Measurements from ENCODE around the gene ZC3H11A.
"Not testable (repeated sequence)": the region's sequence is repeated elsewhere in the genome, so short reads cannot be mapped to it uniquely, and the experiment has no call there.

Gene ZC3H11A

GRCh38 chr1:203781962-203782361 lies 13.5 kb upstream of the ZC3H11A start:
- TF ChIP-seq CTCF (conservative IDR thresholded peaks at IDR 0.05; ENCODE audit: low read depth, low read length): no peak
- H3K4me3 ChIP-seq (ENCODE audit: low read depth, low read length): no peak overlapping the region
- DNase-seq (ENCODE audit: low read depth): no peak

GRCh38 chr1:203789966-203790365 lies 5.5 kb upstream of the ZC3H11A start:
- no peak overlapping the region for H3K4me3 ChIP-seq (ENCODE audit: low read depth, low read length)
- no peak for TF ChIP-seq CTCF (conservative IDR thresholded peaks at IDR 0.05; ENCODE audit: low read depth, low read length)
- no peak for DNase-seq (ENCODE audit: low read depth)

- DNase-seq (ENCODE audit: low read depth): no peak
- no peak overlapping the region for H3K4me3 ChIP-seq (ENCODE audit: low read depth, low read length)
- TF ChIP-seq CTCF (conservative IDR thresholded peaks at IDR 0.05; ENCODE audit: low read depth, low read length): no peak
Observed at GRCh38 chr1:203791498-203791897, 3.9 kb upstream of the ZC3H11A start.

- no peak for DNase-seq (ENCODE audit: low read depth)
- no peak for TF ChIP-seq CTCF (conservative IDR thresholded peaks at IDR 0.05; ENCODE audit: low read depth, low read length)
- H3K4me3 ChIP-seq (ENCODE audit: low read depth, low read length): no peak overlapping the region
Observed at GRCh38 chr1:203792486-203792885, 2.9 kb upstream of the ZC3H11A start.

GRCh38 chr1:203793561-203793960 lies 1.9 kb upstream of the ZC3H11A start:
- not testable (repeated sequence) for DNase-seq (ENCODE audit: low read depth); H3K4me3 ChIP-seq (ENCODE audit: low read depth, low read length)

GRCh38 chr1:203794764-203795440 lies 521 bp upstream of the ZC3H11A start:
- peak overlapping the region; percentile 86 for H3K4me3 ChIP-seq (ENCODE audit: low read depth, low read length)
- no peak for DNase-seq (ENCODE audit: low read depth)
- TF ChIP-seq CTCF (conservative IDR thresholded peaks at IDR 0.05; ENCODE audit: low read depth, low read length): no peak

GRCh38 chr1:203796236-203796605 lies 798 bp downstream of the ZC3H11A start:
- no peak for TF ChIP-seq CTCF (conservative IDR thresholded peaks at IDR 0.05; ENCODE audit: low read depth, low read length)
- peak; percentile 51 for DNase-seq (ENCODE audit: low read depth)
- H3K4me3 ChIP-seq (ENCODE audit: low read depth, low read length): peak overlapping the region; percentile 86
